ENCODE data around the gene NECAB2. TPM values are rescaled to one million over a fixed set of nuclear protein-coding genes. Genes with fewer than 3 reads are reported as not detected.
"Not testable (repeated sequence)": the region's sequence is repeated elsewhere in the genome, so short reads cannot be mapped to it uniquely, and the experiment has no call there.

The NECAB2 gene
- total RNA-seq, 1 donor: not detected

GRCh38 chr16:83948914-83949723 lies 18.9 kb upstream of the NECAB2 start:
- DNase-seq (ENCODE audit: low read depth): no peak
- no peak for TF ChIP-seq CTCF (IDR thresholded peaks at IDR 0.05; ENCODE audit: insufficient read depth, low read depth, low read length)
- no peak overlapping the region for H3K4me3 ChIP-seq (ENCODE audit: low read depth, low read length)

- no peak overlapping the region for H3K4me3 ChIP-seq (ENCODE audit: low read depth, low read length)
- TF ChIP-seq CTCF (IDR thresholded peaks at IDR 0.05; ENCODE audit: insufficient read depth, low read depth, low read length): no peak
- no peak for DNase-seq (ENCODE audit: low read depth)
Measured at GRCh38 chr16:83949724-83950001, 18.4 kb upstream of the NECAB2 start.

- not testable (repeated sequence) for H3K4me3 ChIP-seq (ENCODE audit: low read depth, low read length); DNase-seq (ENCODE audit: low read depth)
Measured at GRCh38 chr16:83950862-83951399, 17.1 kb upstream of the NECAB2 start.

- no peak for TF ChIP-seq CTCF (IDR thresholded peaks at IDR 0.05; ENCODE audit: insufficient read depth, low read depth, low read length)
- no peak for DNase-seq (ENCODE audit: low read depth)
- H3K4me3 ChIP-seq (ENCODE audit: low read depth, low read length): no peak overlapping the region
Measured at GRCh38 chr16:83951544-83951943, 16.5 kb upstream of the NECAB2 start.

- H3K4me3 ChIP-seq (ENCODE audit: low read depth, low read length): peak overlapping the region; percentile 76
- TF ChIP-seq CTCF (IDR thresholded peaks at IDR 0.05; ENCODE audit: insufficient read depth, low read depth, low read length): no peak
- DNase-seq (ENCODE audit: low read depth): no peak
Measured at GRCh38 chr16:83952587-83952939, 15.5 kb upstream of the NECAB2 start.

- TF ChIP-seq CTCF (IDR thresholded peaks at IDR 0.05; ENCODE audit: insufficient read depth, low read depth, low read length): no peak
- DNase-seq (ENCODE audit: low read depth): peak; percentile 95
- H3K4me3 ChIP-seq (ENCODE audit: low read depth, low read length): peak within 1 kb of the TSS; percentile 76
Measured at GRCh38 chr16:83952940-83953795, 14.9 kb upstream of the NECAB2 start, which contains the start of gene OSGIN1. Gene OSGIN1, plus strand, starts transcription at chr16:83953240. Its CDS starts 4,432 bp downstream, at chr16:83957672.
